HG03520 (cell line): ENCODE measurements around the gene SERPINE1.
A peak's percentile ranks its signal among the peaks of the same experiment; 100 is the strongest.
"Not testable (repeated sequence)": the region's sequence is repeated elsewhere in the genome, so short reads cannot be mapped to it uniquely, and the experiment has no call there.

ENCODE experiments used
- ATAC-seq: cut with Tn5 transposase; IDR thresholded peaks from one replicate; pipeline ENCODE4 v1.9.1; 2021; ENCODE audit warnings: mild to moderate bottlenecking, moderate library complexity; ENCODE audit not compliant: unreplicated experiment

The SERPINE1 gene

GRCh38 chr7:101121991-101122932 lies 4.6 kb upstream of the SERPINE1 start:
- no peak for ATAC-seq

- no peak for ATAC-seq
Measured at GRCh38 chr7:101122933-101123702, 3.8 kb upstream of the SERPINE1 start.

- no peak for ATAC-seq
Measured at GRCh38 chr7:101123703-101124068, 3.2 kb upstream of the SERPINE1 start.

GRCh38 chr7:101124376-101125056 lies 2.4 kb upstream of the SERPINE1 start:
- no peak for ATAC-seq

GRCh38 chr7:101125989-101126650 lies 784 bp upstream of the SERPINE1 start:
- peak; percentile 44 for ATAC-seq

GRCh38 chr7:101127460-101128039 lies 646 bp downstream of the SERPINE1 start:
- ATAC-seq = no peak

GRCh38 chr7:101128040-101128834 lies 1.3 kb downstream of the SERPINE1 start:
- no peak for ATAC-seq

GRCh38 chr7:101129603-101130117 lies 2.8 kb downstream of the SERPINE1 start:
- no peak for ATAC-seq

- not testable (repeated sequence) for ATAC-seq
Measured at GRCh38 chr7:101132626-101133600, 6.0 kb downstream of the SERPINE1 start.

- no peak for ATAC-seq
Measured at GRCh38 chr7:101133621-101134398, 6.9 kb downstream of the SERPINE1 start.

- ATAC-seq = no peak
Measured at GRCh38 chr7:101134399-101134980, 7.6 kb downstream of the SERPINE1 start.

GRCh38 chr7:101137651-101138212 lies 10.8 kb downstream of the SERPINE1 start:
- ATAC-seq = no peak

- peak; percentile 69 for ATAC-seq
Measured at GRCh38 chr7:101138213-101138870, 11.4 kb downstream of the SERPINE1 start.

GRCh38 chr7:101140339-101140699 lies 13.4 kb downstream of the SERPINE1 start:
- no peak for ATAC-seq

- no peak for ATAC-seq
Measured at GRCh38 chr7:101140746-101141382, 14.0 kb downstream of the SERPINE1 start.
